Suppressor macrophage treated with lipopolysaccharide for 4 hours (primary cell): ENCODE results near the gene CREBRF.
"Not testable (repeated sequence)": the region's sequence is repeated elsewhere in the genome, so short reads cannot be mapped to it uniquely, and the experiment has no call there.

Source experiments
- DNase-seq: peaks from one replicate; pipeline ENCODE4 v3.0.0-alpha.2; 2020

The CREBRF gene

DNA sequence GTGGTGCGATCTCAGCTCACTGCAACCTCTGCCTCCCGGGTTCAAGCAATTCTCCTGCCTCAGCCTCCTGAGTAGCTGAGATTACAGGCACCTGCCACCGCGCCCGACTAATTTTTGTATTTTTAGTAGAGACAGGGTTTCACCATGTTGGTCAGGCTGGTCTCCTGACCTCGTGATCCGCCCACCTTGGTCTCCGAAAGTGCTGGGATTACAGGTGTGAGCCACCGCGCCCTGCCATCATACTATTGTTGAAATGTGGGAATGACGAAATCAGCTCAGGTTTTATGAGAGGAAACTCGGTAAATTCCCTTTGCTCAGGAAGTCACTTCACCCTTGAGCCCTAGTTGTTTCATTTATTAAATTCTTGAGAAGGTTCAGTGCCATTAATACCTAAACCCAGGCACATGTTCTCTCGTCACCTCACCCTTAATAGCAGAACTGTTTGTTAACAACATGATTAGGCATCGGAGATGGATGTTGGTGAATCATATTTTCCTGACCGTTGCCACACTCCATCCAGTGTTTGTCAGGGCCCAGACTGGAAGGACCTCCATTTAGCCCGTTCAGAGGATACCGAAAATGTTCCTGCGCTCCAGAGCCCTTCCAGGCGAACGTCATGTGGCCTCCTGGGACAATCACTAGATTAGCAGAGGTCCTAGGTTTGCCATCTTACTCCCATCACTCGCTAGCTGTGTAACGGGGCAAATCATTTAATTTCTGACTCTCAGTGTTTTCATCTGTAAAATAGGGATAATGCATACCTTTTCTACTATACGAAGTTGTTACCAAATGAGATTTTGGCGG lies 20.0 kb upstream of the CREBRF start:
- DNase-seq, result peak; percentile 83

DNA sequence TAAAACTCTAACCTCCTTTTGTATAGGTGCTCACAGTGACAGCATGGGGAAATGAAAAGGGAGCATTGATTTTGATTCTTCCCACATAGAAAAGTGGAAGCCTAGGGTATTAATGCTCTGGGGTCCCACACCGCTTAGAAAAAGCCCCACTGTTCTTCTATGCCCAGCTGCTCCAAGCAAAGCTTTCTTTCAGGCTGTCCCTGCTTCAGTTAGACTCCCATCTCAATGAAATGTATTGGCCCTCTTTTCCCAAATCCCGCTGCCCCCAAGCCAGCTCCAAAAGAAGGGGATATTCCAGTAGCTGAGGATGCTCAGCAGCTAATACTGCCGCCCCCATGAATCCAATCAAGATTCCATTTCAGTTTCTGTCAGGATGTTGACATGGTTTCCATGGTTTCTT lies 17.0 kb upstream of the CREBRF start:
- DNase-seq, result no peak

DNA sequence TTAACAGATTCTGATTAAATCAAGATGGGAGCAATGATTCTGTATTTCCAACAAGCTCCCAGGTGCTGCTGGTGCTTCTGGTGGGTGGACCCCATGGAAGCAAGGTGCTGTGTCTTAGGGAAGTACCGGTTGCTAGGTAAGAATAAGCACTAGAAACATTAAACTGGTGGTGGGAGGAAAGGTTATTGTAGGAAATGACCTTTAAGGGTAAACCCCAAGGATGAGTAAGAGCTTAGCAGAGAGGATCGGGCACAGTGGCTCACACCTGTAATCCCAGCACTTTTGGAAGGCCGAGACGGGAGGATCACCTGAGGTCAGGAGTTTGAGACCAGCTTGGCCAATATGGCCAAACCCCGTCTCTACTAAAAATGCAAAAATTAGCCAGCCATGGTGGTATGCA lies 16.2 kb upstream of the CREBRF start:
- DNase-seq, result no peak

DNA sequence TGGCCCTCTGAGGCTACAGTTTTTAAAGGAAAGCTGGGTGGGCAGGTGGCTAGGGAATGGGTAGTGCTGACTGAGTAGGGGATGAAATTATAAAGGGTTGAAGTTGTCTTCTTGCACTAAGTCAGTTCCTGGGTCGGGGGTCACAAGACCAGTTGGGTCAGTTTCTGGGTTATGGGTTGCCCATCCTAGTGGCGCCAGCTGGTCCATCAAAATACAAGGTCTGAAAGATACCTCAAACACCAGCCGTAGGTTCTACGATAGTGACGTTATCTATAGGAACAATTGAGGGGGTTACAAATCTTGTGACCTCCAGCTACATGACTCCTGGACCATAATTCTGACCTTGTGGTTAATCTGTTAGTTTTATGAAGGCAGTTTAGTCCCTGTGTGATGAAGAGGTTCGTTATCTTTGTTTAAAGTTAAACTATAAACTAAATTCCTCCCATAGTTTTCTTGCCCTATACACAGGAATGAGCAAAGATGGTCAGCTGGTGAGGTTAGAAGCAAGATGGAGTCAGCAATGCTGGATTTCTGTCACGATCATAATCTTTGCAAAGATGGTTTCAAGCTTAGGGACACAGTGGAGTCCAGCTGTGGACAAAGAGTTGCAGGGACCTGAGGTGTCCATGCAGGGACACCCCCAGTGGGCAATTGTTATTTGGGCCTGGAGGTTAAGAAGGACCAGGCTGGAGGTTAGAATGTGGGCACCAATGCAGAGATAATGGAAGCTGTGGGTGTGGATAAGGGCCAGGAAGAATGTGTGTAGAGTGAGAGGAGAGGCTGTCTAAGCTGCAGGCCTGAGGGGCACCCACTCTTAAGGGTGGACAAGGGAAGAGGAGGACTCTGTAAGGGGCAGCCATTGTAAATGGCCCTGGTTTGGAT lies 14.0 kb upstream of the CREBRF start:
- no peak for DNase-seq

DNA sequence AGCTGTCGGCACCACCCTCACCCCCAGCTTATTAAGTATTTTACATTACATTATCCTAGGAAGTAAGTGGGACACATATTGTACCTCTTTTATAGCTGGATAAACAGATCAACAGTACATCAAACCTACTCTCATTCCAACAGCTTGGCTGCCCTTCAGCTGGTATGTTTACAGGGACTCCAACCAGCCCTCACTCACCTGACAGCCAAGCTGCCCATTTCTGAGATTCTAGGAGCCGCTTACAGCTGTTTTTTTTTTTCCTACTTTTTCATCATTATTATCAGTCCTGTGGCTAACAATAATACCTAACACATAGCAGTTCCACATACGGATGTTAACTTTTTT lies 13.4 kb upstream of the CREBRF start:
- DNase-seq, result no peak

DNA sequence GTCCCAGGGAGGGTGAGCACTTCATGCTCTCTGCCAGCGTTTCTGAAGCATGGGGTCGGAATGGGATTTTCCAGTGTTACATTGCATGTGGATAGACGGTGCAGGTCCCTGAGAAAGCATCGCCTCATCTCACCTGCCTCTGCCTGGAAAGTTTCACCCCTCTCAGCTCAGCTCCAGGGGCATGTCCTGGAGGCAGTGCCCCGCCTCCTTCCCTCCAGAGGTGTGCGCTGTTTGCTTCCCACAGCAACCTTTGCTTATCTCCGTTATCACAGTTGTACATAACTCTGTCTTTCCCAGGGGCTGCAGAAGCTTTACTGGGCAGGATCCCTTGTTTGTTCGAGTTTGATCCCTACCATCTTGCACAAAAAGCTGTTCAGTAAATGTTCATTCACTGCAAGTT lies 10.7 kb upstream of the CREBRF start:
- DNase-seq, result no peak

DNA sequence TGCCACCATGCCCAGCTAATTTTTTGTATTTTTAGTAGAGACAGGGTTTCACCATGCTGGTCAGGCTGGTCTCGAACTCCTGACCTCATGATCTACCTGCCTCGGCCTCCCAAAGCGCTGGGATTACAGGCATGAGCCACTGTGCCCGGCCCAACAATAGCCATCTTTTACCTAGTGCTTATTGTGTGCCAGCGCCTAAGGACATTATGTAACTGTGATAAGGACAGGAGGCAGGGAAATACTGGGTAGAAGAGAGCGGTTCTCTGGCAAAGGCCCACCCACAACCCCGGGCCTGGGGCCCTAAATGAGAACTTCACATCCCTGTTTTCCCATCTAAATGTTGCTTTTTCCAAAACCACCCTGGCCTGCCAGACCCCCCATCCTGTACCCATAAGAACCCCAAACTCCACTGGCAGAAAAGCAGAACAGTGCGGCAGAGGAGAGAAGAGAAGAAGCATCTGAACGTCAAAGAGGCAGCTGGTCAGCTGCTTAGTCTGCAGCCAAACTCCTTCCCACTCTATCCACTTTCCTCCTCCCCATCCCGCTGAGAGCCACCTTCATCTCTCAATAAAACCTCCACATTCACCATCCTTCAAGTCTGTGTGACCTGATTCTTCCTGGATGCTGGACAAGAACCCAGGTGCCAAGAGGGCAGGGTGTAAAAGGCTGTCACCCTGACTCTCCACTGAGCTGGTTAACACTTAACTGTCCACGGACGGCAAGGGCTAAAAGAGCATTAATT lies 8.9 kb upstream of the CREBRF start:
- not testable (repeated sequence) for DNase-seq

DNA sequence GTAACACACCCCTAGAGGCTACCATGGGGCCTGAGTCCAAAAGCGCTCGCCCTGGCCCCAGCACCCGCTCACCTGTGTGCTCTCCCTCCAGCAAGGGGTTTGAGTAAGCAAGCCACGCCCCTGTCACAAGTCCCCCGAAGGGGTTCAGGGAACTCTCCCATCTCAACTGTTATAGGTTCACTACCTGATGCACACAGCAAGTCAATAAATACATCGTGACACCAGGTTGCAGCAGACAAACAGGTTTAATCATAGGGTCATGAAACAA lies 8.4 kb upstream of the CREBRF start:
- no peak for DNase-seq

DNA sequence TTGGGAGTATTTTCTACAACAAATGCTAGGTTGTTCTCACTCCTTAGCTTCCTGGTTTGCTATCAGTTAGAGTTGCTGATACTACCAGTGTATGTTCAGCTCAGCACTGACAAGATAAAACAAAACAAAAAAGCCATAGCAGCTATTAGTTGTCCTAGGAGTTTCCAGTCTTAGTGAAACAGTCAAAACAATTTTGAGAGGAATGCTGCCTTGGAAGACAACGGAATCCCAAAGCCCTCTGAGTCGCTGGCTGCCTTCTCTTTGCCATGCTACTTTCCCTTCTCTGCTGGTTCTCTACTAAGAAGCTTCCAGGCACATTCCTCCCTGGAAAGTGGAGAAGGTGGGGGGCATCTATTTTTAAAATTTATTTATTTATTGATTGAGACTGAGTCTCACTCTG lies 5.4 kb upstream of the CREBRF start:
- no peak for DNase-seq

DNA sequence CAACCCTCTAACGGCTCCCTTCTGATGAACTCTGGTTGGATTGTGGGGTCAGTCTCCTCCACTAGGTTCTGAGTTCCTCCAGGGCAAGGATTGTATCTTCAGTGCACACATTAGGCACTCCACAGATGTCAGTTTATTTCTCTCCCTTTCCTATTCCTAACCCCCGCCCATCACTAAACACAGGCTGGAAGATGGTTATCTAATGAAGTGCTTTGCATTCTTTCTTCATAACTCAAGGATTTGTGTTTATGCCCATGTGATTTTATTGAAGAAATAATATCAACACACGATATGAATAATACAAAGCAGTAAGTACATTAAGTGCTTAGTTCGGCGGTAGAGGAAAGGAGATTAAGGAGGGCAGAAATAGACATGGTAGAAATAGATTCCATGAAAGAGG lies 4.4 kb upstream of the CREBRF start:
- no peak for DNase-seq

DNA sequence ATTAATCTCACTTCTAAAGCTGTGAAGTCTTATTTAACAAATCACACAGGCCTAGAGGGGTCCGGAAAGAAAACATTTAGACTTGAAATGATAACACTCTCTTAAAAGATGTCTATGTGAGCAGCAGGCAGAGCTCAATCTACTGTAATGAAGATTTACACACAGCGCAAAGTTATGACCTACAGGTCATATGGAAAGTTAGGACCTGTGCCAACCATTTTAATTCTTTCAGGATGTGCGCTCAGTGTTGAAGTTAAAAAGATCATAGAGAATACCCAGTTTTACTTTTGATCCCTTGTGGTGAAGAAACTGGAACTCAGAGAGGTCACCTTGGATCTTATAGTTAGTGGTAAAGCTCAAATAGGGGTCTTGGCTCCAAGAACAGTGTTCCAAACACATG lies 3.1 kb upstream of the CREBRF start:
- no peak for DNase-seq

DNA sequence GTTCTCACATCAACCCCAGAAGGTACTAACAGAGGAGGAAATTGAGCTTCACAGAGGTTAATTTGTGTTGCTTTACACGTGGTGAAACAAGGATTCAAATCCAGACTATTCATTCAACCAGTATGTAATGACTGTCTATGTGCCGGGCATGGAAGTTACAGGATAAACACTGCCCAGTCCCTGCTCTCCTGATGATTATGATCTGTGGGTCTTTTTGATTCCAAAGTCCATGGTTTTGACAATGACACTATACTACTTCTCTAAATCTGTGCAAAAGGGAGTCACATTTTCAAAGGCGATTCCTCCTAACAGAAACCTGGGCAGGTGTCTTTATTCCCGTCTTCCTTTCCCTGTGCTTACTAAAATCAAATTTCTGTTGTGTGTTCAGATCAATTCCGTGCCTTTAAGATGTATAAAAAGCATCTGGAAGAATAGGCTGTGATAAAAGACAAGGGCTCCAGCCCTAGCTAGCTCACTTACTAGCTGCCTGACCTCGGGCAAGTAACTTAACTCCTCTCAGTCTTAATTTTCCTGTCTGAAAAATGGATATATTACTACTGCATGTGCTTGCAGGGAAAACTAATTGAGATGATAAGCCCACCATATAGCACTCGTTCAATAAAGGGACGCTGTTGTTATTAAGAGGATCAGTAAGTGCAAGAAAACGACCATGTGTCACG lies 970 bp upstream of the CREBRF start:
- no peak for DNase-seq

DNA sequence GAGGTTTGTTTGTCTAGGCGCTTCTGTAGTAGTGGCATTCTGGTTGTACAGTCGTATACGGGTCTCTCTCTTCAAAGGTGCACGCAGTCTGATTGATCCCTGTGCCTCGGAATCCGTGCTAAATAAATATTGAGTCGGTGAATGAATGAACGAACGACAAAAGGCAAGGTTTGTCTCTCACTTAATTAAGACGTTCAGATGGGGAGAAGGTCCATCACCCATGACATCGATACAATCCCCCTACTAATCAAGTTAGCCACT lies 500 bp upstream of the CREBRF start:
- DNase-seq, result no peak

DNA sequence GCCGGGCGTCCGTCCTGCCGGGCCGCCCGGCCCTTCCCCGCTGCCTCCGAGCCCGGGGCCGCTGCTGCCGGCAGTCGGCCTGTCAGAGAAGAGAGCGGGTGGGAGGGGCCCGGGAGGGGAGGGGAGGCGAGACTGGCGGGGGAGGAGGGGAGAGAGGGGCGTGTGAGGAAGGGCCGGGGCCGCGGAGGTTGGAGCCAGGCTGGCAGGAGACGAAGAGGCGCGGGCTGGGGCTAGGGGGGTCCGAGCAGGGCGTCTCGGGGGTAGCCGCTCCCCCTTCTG lies 570 bp downstream of the CREBRF start:
- DNase-seq, result no peak

DNA sequence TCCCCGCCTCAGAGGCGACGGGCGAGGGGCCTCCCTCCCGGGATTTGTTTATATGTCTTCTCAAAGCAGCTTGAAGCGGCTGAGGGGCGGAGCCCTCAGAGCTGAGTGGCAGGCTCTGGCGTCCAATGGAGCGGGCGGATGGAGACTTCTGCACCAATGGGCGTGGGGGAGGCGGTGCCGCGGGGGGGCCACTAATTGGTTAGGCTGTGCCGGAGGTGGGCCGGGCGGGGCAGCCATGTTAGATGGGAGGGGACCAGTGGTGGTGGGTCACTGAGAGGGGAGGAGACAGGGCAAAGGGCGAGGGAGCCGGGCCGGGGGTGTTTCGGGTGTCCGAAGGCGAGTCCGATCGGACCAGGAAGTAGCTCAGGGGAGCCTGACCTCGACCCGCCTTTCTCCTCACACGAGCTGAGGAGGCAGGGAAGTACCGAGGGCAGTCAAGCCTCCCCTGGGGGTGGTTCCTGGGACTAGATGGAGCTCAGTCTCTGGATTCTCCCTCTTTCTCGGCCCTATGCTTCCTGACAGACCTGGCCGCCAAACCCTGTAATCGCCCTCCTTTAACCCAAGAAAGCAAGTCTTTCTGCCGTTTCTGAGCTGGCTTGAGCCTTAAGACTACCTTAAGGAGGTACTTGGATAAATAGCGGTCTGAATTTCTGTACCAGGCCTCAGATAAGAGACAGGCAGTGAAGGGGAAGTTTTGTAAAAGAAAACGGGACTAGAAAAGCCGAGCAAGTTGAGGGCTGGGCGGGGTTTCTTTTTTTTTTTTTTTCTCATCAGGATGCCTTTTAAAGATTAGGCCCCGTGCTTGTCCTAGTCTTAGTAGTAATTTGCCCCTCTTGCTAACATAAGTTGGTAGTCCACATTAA lies 1.1 kb downstream of the CREBRF start:
- DNase-seq, result peak; percentile 100

DNA sequence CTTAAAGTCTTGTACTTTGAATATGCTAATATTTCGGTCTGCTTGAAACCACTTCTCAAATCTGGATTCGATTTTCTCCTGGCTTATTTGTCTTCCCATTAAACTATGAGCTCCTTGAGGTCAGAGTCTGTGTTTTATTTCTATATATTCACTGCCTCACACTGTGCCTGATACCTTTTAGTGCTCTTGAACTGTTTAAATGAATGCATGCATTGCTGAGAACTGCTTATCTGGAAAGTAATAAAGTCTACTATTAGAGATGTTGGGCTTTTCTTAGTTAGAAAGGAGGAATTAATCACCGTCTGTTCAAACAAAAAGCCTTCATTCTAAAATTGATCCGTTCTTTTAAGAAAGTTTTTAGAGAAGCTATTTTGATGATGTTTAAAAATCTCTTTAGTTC lies 6.0 kb downstream of the CREBRF start:
- no peak for DNase-seq

DNA sequence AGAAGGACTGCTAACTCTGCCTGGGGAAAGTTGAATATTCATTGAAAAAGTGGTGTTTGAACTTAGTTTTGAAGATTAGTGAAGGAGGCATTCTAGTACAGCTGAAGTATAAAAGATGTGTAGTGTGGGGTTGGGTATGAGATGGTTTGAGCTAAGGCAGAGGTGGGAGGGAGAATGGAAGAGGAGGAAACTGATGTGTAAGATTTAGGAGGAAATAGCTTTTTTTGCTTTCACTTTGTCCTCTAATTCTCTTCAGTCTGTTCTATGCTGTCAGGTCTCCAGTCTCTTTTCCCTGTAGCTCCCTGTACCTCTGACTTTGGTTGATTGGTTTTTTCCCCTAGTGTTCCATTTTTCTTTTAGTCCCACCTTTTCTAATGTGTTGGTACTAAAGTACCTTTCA lies 9.0 kb downstream of the CREBRF start:
- peak; percentile 38 for DNase-seq

DNA sequence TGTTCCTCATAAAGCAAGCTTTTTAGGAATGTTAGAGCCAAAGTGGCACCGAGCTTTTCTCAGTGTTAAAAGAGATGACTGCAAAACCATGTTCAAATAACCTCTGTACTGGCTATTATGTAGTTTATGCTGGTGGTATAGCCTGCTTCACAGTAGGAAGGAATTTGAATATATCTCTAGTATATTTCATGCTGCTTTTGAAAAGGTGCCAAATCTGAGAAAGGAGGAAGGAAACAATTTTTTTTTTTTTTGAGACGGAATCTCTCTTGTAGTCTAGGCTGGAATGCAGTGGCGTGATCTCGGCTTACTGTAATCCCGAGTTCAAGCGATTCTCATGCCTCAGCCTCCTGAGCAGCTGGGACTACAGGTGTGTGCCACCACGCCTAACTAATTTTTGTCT lies 13.5 kb downstream of the CREBRF start:
- peak; percentile 43 for DNase-seq

DNA sequence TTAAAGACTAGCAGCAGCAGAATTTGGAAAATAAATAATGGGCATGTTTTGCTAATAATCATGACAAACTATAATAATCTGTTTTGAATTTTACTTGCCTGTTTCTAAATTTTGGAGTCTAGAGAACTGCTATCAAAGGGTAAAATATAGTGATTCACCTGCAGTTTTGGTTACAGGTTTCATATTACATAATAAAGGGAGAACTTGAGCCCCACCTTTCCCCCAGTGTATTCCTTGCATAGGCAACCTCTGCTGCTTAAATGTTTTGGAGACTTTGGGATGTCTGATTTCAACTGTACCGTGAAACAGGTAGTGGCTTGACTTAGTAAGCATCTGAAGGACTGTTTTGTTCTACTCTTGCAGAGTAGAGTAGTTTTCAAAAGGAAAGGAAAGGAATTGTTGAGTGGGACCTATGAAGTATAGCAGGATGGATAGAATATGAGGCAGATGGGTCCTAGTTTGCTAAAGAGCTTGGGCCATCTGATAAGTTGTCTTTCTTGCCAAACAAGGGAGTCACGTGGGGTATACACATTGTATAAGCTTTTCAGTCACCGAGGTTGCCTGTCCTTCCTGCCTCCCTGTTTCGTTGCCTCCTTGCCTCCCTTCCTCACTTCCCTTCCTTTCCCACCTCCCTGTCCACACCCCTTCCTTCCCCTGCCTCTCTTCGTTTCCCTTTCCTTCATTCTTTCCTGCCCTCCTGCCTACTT lies 19.1 kb downstream of the CREBRF start:
- no peak for DNase-seq

DNA sequence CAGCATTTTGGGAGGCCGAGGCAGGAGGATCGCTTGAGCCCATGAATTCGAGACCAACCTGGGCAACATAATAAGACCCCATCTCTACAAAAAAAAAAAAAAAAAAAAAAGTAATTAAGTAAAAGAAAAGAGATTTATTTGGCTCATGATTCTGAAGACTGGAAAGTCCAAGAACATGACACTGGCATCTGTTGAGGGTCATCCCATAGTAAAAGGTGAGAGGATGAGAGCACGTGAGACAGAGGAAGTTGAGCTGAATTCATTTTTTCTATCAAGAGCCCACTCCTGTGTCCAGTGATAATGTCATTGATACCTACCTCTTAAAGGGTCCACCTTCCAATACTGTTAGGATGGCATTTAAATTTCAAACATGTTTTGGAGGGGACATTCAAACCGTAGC lies 19.8 kb downstream of the CREBRF start:
- DNase-seq, result no peak

DNA sequence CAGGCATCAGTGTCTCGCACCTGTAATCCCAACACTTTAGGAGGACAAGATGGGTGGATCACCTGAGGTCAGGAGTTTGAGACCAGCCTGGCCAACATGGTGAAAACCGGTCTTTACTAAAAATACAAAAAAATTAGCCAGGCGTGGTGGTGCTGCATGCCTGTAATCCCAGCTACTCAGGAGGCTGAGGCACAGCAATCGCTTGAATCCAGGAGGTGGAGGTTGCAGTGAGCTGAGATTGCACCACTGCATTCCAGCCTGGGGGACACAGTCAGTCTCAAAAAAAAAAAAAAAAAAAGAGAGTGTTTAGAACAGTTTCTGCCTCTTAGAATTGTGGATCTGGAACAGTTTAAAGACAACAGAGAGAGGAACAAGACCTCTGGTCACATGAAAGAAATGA lies 20.3 kb downstream of the CREBRF start:
- DNase-seq, result not testable (repeated sequence)

DNA sequence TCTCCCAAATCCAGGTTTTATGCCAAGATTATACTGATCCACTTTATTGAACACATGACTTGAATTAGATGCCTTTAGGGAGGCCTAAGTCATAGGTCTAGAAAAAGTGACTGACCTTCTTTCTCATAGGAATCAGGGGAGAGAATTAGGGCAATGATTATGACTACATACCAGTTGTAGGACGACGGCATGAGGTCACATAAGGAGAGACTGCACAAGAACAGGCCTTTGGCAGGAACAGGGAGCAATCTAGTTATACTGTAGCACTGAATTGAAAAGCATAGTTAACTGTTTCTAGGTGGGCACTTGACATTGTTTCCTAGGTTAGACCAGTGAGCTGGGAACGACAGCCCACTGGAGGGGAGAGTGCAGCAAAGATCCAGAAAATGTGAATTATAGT lies 22.7 kb downstream of the CREBRF start:
- DNase-seq, result no peak
